ENCODE data around the gene PEDS1. TPM values are rescaled to one million over a fixed set of nuclear protein-coding genes. Genes with fewer than 3 reads are reported as not detected.
"Not testable (repeated sequence)": the region's sequence is repeated elsewhere in the genome, so short reads cannot be mapped to it uniquely, and the experiment has no call there.

PEDS1 gene
- total RNA-seq, 1 donor from 2014 or later, result 39.5 TPM

DNA sequence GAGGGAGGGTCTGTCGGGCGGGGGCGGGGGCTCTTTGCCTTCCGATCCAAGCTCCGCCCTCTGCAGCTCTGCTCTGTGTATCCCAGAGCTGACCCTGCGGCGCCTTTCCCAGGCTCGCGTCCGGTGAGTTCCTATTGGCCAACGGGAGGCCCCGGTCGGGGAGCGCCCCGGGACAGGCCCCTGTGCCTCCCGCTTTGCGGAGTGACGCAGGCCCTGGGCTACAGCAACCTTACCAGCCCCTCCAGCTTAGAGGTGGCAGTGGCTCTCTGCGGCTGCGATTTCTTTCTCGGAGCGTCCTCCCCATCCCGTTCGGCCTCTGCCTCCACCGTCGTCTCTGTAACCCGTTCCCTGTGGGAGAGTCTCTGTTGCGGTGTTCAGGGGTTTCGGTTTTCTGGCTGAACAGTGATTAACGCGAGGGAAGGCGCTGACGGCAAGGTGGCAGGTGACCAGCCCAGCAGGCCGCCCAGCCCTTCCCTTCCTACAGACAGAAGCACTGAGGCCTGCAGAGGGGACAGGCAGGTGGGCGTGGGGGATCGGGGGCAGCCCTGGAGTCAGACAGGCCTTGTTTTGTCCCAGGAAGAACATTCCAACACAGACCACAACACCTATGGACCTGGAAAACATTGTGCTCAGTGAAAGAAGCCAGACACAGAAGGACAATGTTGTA is 19.0 kb upstream of the PEDS1 start:
- ATAC-seq (peak; percentile 96), DNase-seq (ENCODE audit: low spot score) (peak; percentile 90)
- intact Hi-C loops (cut with DNase I), result loop anchor here (5.0 kb wide), 1 partner anchor 190 kb away; the partner anchor contains the start of gene SNAI1

DNA sequence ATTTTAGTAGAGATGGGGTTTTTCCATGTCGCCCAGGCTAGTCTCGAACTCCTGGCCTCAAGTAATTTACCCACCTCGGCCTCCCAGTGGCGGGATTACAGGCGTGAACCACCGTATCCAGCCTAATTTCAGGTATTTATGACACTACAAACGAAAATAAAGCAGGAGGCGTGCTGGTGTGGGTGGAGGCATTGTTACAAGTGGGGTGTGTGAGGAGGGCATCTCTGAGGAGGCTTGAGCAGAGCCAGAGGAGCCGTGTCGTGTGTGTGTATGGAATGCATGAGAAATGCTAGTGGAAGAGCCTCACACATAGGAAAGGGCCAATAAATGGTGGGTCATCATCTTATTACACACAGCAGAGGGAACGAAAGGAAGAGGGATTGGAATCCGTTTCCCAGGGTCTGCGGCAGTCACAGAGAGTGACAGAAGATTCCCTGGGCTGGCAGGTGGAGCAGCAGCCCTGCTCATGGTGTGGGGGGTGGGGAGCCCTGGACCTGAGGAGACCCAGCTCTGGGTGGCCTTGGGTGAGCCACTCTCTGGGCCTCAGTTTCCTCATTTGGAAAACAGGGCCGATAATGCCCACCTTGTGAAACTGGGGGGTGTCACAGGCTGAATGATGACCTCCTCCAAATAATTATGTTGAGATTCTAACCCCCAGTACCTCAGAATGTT is 17.2 kb upstream of the PEDS1 start:
- ATAC-seq (no peak), DNase-seq (ENCODE audit: low spot score) (no peak)
- intact Hi-C loops (cut with DNase I), result loop anchor here (5.0 kb wide), 1 partner anchor 188 kb away; the partner anchor contains the start of gene SNAI1

DNA sequence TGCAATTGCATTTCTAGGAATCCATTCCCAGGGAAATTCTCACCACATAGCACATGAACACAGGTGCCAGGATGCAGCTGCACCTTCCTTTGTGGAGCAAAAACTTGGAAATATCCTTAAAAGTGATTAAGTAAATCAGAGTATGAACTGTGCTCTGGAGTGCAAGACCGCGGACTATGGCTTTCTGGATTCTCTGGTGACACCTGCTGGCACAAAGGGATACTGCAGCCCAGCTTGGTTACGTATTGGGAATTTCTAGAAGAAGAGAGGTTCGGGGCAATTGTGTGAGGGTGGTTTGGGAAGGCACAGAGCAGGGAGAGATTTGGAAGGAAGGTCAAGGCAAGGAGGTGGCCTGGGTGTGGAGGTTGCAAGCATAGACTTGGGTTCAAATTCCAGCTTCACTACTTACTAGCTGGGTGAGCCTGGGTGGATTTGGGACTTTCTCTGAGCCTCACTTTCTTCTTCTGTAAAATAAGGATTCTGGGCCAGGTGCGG is 15.9 kb upstream of the PEDS1 start:
- DNase-seq (ENCODE audit: low spot score), result peak; percentile 88
- no peak for ATAC-seq
- intact Hi-C loops (cut with DNase I), result loop anchor here (5.0 kb wide), 1 partner anchor 47 kb away; no protein-coding TSS in a partner anchor

DNA sequence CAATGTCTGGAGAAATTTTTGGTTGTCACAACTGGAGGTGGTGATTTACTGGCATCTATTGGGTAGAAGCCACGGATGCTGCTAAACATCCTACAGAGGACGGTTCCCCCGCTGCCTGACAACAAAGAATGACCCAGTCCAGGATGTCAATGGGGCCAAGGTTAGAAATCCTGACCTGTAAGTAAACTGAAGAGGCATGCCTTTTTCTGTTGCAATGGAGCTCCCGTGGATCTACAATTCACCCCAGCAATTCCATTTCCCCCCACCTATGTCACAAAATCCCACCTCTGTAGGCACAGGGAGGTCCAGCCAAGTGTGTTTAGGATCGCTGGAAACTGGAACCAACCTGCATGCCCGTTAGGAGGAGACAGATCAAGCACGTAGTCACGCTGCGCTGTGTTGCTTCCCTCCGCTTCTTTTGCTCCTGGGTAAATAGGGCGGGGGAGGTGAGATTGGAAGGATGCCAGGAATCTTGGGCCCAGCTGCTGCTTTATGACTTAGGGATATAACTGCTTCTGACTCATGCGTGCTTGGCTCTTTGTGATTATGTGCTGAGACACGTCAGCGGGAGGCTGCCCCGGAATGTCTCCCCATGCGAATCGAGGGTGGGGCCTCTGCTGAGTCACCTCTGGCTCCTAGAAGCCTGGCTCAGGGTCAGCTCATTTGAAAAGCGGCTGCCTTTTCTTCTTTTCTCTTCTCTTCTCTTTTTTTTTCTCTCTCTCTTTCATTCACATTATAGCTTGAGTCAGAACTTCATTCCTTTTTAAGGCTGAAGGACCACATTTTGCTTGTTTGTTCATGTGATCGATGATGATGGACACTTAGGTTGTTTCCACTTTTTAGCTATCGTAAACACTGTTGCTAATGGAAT is 12.4 kb upstream of the PEDS1 start:
- ATAC-seq (peak; percentile 97), DNase-seq (ENCODE audit: low spot score) (peak; percentile 95)
- intact Hi-C loops (cut with DNase I), result loop anchor here (5.0 kb wide), 1 partner anchor 44 kb away; no protein-coding TSS in a partner anchor

DNA sequence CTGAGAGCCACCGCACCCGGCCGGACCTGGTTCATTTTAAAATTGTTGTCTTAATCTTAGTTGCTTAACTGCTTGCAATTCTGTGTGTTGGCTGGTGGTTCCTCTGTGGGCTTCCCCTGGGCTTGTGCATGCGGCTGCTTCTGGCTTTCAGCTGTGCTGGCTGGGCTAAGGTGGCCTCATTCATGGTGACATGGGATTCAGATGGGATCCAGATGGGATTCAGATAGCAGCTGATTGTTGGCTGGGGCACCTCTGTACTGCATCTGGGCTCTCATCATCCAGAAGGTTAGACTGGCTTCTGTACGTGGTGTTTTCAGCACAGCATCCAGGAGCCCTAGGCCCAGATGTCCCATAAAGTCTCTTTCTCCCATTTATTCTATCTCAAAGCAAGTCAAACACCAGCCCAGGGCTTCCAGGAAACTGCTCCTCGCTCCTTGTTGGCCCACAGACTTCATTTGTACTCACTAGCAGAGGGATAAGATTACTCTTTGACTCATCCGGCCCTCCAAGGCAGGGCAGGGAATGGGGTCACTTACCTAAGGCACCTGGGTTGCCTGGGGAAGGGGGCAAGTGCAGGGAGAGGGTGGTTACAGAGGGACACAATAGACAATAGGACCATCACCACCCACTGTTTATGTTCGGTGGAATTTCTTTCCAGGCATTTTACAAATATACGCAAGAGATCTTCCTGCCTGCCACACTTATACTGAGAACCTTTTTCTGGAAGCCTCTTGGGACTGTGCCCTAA is 10.2 kb upstream of the PEDS1 start:
- peak; percentile 66 for ATAC-seq

DNA sequence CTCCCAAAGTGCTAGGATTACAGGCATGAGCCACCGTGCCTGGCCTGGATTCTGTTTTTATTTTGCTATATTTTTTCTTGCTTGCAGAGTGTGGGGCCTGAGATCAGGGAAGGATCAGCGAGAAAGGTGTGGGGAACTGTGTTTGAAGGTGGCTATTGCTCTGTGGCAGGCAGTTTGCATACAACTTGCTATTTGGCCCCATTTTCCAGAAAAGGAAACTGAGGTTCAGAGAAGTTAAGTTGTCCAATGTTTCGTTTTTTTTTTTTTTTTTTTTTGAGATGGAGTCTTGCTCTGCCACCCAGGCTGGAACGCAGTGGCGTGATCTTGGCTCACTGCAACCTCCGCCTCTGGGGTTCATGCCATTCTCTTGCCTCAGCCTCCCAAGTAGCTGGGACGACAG is 8.0 kb upstream of the PEDS1 start:
- ATAC-seq; DNase-seq (ENCODE audit: low spot score); intact Hi-C loops (cut with DNase I): not testable (repeated sequence)

More for the DNA sequence above, 10.2 kb upstream of the PEDS1 start:
- intact Hi-C loops (cut with DNase I), result no loop called here
- DNase-seq (ENCODE audit: low spot score), result no peak

DNA sequence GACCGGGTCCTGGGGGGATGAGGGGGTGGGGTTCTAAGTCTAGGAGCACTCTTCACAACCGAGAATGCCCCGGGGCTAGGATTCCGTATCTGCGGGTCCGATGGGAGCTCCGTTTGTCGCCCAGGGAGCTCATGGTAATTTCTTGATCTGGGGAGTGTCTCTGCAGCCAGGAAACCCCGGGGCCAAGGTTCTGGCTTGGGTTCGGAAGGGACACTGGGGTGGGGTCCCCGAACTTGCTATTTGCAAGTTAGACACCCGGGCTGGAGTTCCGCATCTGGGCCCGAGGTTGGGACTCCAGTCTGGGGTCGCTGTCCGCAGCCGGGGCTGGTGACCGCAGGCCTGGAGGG is 397 bp downstream of the PEDS1 start:
- ATAC-seq, result no peak
- intact Hi-C loops (cut with DNase I), result no loop called here
- DNase-seq (ENCODE audit: low spot score), result no peak

DNA sequence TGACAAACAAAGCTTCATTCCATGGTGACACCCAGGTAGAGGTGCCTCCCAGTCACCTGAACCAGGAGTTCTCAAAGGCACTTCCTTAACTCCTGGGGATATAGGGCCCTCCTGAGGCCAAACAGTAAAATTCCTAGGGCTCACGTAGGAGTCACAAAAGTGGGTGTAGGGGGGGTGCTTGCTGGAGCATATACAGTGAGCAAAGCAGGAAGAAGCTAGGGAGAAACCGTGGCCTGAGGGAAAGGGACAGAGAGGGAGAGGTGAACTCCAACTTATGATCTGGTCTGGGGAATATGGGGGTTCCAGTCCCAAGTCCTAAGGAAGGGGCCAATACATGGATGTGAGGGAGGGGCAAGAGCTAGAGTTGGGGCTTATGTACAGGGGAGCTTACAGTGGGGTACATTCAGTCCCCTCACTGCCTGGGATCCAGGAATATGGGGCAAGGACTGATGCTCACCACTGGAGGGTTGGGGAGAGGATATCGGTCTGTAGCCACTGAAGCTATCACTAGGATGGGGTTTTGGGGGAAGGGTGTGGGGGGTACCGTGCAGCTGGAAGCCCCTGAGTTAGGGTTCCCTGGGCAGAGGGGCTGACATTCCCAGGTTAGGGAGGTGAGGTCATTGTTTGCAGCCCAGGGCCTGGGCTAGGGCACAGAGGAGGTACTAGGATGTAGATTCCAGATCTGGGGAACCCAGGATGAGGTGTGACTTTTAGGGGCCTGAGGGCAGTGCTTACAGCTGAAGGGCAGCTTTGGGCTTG is 950 bp downstream of the PEDS1 start:
- ATAC-seq, result no peak
- intact Hi-C loops (cut with DNase I), result no loop called here
- DNase-seq (ENCODE audit: low spot score), result no peak

DNA sequence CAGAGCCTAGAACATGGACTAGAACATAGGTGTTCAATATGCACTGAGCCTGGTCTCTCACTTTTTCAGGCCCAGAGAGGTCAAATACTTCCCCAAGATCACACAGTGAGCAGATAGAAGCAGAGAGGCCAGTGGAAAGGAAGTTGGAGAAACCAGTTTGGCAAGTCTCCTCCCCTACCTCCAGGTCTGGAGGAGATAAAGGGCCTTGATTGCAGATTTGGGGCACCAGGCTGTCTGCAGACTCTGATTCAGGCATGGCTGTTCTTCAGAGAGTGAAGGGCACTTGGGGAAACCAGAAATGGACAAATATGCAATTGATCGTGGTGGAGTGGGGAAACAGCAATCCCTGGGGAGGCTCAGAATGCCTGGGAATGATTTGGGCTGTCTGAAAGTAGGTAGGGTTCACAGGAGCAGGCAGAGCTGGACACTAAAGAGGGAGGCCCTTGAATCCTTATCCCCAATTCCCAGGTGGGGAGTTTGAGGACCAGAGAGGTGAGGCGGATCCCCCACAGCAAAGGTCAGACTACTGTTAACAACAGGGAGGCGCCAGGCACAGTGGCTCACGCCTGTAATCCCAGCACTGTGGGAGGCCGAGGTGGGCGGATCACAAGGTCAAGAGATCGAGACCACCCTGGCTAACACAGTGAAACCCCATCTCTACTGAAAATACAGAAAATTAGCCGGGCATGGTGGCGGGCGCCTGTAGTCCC is 2.3 kb downstream of the PEDS1 start:
- intact Hi-C loops (cut with DNase I), result no loop called here
- ATAC-seq (no peak), DNase-seq (ENCODE audit: low spot score) (no peak)

DNA sequence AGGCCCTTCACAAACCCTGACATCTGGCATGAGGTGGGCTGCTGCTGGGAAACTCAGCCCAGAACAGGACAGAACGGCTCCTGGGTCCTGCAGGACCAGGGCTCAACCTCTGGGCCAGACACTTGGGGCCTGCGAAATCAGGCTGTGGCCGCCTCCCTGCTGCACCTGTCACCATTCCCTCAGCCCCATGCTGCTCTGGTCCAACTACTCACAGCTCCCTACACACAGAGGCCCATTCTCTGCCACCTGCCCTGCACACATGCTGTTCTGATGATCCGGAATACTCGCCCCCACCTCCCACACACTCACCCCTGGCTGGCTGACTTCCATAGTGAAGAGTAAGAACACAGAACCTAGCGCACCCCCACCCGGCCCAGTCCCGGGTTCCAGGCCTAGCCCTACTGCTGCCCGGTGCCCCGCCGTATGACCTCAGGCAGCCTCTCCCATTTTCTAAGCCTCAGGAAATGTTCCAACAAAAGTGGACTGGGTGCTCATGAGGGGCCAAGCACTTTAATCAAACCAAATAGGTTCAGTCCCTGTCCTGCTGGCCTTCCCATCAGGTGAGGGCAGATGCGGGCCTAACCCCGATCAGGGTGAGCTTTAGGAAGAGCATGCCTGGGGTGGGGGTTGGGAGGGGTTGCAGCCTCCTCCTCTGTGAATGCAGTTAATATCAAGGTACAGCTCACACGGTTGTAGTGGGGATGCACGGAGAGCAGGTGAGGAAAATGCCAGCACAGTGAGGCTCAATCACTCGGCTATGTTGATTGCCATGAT is 3.9 kb downstream of the PEDS1 start:
- no peak for DNase-seq (ENCODE audit: low spot score)
- intact Hi-C loops (cut with DNase I), result no loop called here
- ATAC-seq, result no peak

DNA sequence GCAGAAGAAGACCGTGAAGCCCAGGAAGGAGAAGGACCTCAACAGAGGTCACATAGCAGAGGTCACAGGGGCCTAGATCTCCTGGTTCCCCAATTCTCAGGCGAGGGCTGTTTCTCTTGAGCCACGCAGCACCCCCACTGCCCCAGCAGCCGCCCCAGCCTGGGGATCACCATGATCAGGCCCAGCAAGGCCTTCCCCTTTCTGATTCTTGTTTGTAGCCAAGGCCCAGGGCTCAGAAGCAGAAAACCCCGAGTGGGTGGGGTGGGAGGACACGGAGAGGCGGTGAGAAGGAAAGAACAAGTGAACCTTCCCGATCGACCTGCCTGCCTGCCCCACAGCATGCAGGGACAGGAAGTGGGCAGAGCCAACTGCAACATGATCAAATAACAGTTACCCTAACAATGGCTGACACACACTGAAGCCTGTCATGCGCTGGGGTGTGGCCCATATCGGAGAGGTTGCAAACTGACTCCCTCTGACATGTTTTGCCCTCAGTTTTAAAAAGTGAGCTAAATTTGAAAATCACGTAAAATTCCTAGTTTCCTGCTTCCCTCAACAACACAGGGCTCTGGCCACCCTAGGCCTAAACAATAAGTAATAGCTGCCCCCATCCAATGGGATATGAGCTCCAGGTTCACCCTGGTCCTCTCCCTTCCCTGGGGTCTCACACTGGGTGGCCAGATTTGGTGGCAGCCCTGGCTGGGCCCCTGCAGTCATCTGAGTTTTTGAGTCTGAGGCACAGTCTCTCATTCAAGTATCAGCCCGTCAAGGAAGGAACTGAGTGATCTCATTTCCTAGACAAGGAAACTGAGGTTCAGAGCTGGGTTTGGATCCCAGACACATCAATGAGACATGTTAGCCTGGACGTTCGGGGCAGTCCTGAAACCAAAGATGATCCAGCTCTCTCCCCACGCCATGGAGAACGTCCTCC is 6.5 kb downstream of the PEDS1 start:
- DNase-seq (ENCODE audit: low spot score) (no peak), ATAC-seq (peak; percentile 17)
- intact Hi-C loops (cut with DNase I), result no loop called here

DNA sequence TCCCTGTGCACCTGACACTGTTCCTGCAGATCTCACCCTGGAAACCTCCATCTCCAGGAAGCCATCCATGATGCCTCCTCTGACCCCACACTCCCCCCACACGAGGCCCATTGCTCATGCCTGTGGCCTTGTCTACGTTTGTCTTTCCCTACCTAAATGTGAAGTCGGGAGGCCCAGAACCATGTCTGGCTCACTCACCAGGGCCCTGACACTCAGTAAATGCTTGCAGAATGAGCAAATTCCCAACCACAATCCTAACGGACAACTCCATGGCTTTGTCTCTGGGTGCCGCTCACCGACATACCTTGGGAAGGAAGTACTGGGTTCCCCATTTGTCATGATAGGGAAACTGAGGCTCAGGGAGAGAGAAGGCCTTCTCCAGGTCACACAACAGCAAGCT is 7.3 kb downstream of the PEDS1 start:
- no peak for DNase-seq (ENCODE audit: low spot score)
- intact Hi-C loops (cut with DNase I), result no loop called here
- no peak for ATAC-seq

DNA sequence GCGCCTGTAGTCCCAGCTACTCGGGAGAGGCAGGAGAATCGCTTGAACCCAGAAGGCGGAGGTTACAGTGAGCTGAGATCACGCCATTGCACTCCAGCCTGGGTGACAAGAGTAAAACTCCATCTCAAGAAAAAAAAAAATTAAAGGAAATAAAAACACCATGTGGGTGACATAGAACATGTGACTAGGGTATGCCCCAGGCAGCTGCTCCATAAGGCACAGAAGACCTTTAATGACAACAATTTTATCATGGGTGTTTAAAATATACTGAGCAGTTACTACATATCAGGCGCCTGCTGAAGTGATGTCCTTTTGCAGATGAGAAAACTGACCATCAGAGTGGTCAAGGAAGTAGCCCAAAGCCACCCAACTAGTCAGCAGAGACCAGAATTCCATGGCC is 8.0 kb downstream of the PEDS1 start:
- intact Hi-C loops (cut with DNase I), result no loop called here
- DNase-seq (ENCODE audit: low spot score) (no peak), ATAC-seq (no peak)

DNA sequence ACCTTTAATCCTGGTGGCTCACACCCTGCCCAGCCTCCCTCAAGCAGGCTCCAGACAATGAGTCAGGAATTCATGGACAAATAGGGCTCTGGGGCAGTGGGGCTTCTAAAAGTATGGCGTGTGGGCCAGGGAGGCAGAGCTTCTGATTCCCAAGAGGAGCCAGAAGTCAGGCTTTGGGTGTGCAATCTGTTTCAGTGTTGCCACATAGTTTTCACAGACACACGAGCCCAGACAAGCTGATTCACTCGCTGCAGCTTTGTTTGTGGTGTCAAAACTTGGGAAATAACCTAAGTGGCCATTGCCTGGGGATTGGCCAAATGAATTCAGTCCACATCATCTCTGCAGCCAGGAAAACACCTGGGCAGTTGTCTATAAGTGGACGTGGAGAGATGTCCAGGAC is 9.2 kb downstream of the PEDS1 start:
- intact Hi-C loops (cut with DNase I), result no loop called here
- no peak for DNase-seq (ENCODE audit: low spot score)
- ATAC-seq, result peak; percentile 86

DNA sequence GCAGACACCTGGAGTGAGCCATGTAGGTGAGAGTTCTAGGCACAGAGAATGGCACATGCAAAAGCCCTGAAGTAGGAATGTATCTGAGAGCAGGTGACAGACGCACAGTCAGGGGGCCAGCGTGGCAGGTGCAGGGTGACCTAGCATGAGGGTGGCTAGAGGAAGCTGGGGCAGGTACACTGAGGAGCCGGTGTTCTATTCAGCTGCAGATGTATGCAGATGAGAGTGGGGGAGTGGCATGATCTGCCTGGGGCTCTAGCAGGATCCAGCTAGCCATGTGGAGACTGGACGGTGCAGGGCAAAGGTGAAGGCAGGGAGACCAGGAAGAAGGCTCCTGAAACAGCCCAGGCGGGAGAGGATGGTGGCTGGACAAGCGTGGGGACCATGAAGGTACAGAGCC is 10.7 kb downstream of the PEDS1 start:
- no peak for DNase-seq (ENCODE audit: low spot score)
- intact Hi-C loops (cut with DNase I), result no loop called here
- no peak for ATAC-seq
